Parathyroid adenoma (tissue), 2 donors: ENCODE results near the gene SLC2A6.

Experiments used
- H2AFZ ChIP-seq: fragments of 300-600 bp; sonication (generic); one replicate; pipeline ENCODE4 v1.7.0; 2017; ENCODE audit warnings: antibody characterized with exemption, mild to moderate bottlenecking
- H3K27ac ChIP-seq: fragments of 300-600 bp; sonication (generic); one replicate; pipeline ENCODE4 v1.7.0; 2017
- H3K27me3 ChIP-seq: fragments of 300-600 bp; sonication (generic); one replicate; pipeline ENCODE4 v1.7.0; 2017; ENCODE audit warnings: low read length; ENCODE audit not compliant: control insufficient read depth, insufficient read depth
- H3K36me3 ChIP-seq: fragments of 300-600 bp; sonication (generic); one replicate; pipeline ENCODE4 v1.7.0; 2017; ENCODE audit warnings: low read length; ENCODE audit not compliant: control insufficient read depth, insufficient read depth
- H3K4me1 ChIP-seq: fragments of 300-600 bp; sonication (generic); one replicate; pipeline ENCODE4 v1.7.0; 2017; ENCODE audit warnings: control low read depth
- H3K4me2 ChIP-seq: fragments of 300-600 bp; sonication (generic); one replicate; pipeline ENCODE4 v1.7.0; 2017; ENCODE audit warnings: low read length
- H3K4me3 ChIP-seq: fragments of 300-600 bp; sonication (generic); one replicate; pipeline ENCODE4 v1.7.0; 2017; ENCODE audit warnings: low read depth, low read length
- H3K79me2 ChIP-seq: fragments of 300-600 bp; sonication (generic); one replicate; pipeline ENCODE4 v1.7.0; 2017; ENCODE audit warnings: control low read depth
- H3K9ac ChIP-seq: fragments of 300-600 bp; sonication (generic); one replicate; pipeline ENCODE4 v1.7.0; 2017; ENCODE audit warnings: mild to moderate bottlenecking
- H3K9me3 ChIP-seq: fragments of 300-600 bp; sonication (generic); one replicate; pipeline ENCODE4 v1.7.0; 2017; ENCODE audit warnings: low read length; ENCODE audit not compliant: control insufficient read depth
- TF ChIP-seq, protein P1 (sequence below): fragments of 300-600 bp; sonication (generic); IDR thresholded peaks from one replicate; pipeline ENCODE4 v1.7.0; 2017; ENCODE audit warnings: antibody characterized with exemption, mild to moderate bottlenecking
- donor health status: primary hyperparathyroidism.

Gene SLC2A6

DNA sequence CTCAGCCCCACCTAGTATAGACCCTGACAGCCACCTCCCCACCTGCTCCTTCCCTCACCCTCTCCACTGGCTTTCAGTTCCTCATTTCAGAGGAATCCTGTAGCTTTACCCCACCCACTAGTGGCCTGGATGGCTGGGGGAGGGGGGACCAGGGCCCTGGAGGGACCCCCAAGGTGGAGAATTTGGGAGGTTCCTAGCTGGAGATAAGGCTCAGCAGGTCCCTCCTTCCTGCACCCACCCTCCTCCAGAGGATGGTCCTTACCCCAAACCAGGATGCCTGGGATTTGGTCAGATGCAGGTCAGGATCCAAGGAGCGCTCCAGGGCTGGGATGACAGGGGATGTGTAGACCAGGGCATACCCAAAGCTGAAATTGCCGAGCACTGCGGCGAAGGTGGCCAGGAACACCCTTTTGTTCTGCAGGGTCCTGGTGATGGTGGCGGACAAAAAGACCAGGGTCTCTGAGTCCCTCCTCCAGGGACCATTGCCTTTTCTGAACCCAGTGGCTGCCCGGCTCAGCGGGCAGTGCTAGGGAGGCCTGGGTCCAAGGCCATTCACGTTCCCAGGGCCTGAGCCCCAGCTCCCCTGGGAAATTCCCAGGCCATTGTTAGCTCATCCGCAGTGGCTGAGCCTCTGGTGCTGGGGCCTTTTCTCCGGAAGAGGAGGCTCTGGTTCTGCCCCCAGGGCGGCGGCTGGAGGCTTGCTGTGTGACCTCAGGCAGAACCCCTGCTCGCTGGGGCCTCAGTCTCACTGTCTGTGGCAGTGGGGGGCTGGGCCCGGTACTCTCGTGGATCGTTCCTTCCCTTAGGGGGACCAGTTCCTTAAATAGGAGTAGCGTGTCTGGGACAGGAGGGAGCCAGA, 678 bp downstream of the SLC2A6 start:
- no peaks in the 10 kb centered on the region for H3K4me1 ChIP-seq
- no peak overlapping the region for H3K27ac ChIP-seq
- H3K9me3 ChIP-seq = no peaks in the 10 kb centered on the region
- H3K4me2 ChIP-seq = peak overlapping the region; percentile 70
- no peaks in the 10 kb centered on the region for H3K79me2 ChIP-seq
- peak overlapping the region; percentile 83 for H2AFZ ChIP-seq
- TF ChIP-seq, protein P1, sequence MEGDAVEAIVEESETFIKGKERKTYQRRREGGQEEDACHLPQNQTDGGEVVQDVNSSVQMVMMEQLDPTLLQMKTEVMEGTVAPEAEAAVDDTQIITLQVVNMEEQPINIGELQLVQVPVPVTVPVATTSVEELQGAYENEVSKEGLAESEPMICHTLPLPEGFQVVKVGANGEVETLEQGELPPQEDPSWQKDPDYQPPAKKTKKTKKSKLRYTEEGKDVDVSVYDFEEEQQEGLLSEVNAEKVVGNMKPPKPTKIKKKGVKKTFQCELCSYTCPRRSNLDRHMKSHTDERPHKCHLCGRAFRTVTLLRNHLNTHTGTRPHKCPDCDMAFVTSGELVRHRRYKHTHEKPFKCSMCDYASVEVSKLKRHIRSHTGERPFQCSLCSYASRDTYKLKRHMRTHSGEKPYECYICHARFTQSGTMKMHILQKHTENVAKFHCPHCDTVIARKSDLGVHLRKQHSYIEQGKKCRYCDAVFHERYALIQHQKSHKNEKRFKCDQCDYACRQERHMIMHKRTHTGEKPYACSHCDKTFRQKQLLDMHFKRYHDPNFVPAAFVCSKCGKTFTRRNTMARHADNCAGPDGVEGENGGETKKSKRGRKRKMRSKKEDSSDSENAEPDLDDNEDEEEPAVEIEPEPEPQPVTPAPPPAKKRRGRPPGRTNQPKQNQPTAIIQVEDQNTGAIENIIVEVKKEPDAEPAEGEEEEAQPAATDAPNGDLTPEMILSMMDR = no peak
- H3K36me3 ChIP-seq = no peaks in the 10 kb centered on the region
- no peak overlapping the region for H3K9ac ChIP-seq
- H3K27me3 ChIP-seq = no peaks in the 10 kb centered on the region
- peak overlapping the region; percentile 42 for H3K4me3 ChIP-seq

DNA sequence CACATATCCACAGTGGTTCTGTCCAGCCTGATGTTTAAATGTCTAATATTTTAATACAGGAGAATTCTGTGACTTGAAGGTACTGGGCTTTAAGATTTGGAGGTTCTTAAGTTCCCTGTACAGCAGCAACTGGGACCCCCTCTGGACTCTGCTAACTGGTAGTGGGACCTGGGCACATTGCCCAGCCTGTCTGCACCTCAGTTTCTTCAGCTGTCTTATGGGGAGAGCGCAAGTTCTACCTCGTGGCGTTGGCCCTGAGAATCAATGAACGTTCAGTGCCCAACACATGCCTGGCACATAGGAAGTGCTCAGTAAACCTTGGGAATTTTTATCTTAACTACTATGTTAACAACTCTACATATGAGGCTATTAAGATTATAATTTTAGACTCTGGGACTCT, 1.4 kb downstream of the SLC2A6 start:
- Histone ChIP-seq H3K4me3 (no peak overlapping the region), H3K27me3 (no peaks in the 10 kb centered on the region), H3K4me2 (no peak overlapping the region), H3K9me3 (no peaks in the 10 kb centered on the region), H2AFZ (no peak overlapping the region), H3K4me1 (no peaks in the 10 kb centered on the region), H3K36me3 (no peaks in the 10 kb centered on the region), H3K79me2 (no peaks in the 10 kb centered on the region), H3K27ac (no peak overlapping the region), H3K9ac (no peak overlapping the region)
- TF ChIP-seq, protein P1 = no peak

DNA sequence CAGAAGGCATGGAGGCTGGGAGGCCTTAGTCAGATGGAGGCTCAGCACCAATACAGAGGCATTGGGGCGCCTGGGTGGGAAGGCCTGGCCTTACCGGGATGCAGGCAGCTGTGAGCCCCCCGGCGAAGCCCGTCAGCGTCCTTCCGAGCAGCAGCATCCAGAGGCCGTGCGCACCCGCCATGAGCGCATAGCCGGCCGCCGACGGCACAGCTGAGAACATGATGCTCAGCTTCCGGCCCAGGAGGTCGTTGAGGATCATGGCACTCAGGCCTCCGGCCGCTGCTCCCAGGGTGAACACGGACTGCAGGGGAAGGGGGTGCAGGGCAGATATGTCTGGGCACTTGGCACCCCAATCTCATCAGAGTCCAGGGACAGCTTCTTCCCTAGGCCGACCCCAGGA, 2.0 kb downstream of the SLC2A6 start:
- no peaks in the 10 kb centered on the region for H3K36me3 ChIP-seq
- H3K9me3 ChIP-seq = no peaks in the 10 kb centered on the region
- no peak overlapping the region for H2AFZ ChIP-seq
- TF ChIP-seq, protein P1 = no peak
- H3K4me1 ChIP-seq = no peaks in the 10 kb centered on the region
- no peak overlapping the region for H3K27ac ChIP-seq
- H3K9ac ChIP-seq = no peak overlapping the region
- no peak overlapping the region for H3K4me3 ChIP-seq
- H3K27me3 ChIP-seq = no peaks in the 10 kb centered on the region
- H3K79me2 ChIP-seq = no peaks in the 10 kb centered on the region
- no peak overlapping the region for H3K4me2 ChIP-seq

DNA sequence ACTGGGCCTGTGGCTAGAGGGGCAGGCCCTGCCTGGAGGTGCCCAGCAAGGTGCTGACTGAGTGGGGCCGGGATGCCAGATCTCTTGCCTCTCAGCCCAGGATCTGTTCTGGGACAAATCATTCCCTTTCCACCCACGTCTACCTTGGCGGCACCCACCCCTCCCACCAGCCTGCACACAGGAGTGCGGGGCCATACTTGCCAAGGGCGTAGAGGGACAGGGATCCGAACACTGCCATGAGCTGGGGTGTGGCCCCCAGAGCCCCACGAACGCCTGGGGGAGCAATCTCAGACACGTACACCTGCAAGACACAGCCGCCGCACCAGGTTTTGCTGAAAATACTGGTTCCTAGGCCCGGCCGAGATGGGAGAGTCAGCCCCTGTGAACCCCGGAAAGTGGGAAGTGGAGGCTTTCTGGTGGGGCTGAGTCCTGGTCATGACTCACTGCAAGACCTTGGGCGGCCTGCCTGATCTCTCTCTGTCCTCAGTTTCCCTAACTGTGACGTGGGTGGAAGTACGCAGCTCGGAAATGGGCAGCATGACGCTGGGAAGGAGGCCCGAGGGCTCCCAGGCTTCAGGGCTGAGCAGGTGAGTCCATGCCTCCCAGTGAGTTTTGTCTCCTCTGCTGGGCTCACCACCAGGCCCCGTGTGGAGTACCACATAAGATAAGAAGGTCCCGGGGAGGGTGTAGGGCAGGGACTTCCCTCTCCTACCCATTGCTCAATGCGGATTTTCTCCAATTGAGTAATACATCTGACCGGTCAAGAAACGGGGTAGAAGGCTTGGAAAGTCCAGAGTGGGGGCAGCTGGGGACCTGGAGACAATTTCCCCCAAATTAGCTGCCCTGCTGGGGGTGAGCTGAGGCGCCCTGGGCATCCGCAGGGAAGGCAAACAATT, 2.6 kb downstream of the SLC2A6 start:
- Histone ChIP-seq H2AFZ (no peak overlapping the region), H3K9me3 (no peaks in the 10 kb centered on the region), H3K36me3 (no peaks in the 10 kb centered on the region), H3K27ac (no peak overlapping the region), H3K9ac (no peak overlapping the region), H3K4me1 (peaks cover 6% of the 10 kb centered on the region), H3K27me3 (no peaks in the 10 kb centered on the region), H3K4me3 (no peak overlapping the region), H3K79me2 (no peaks in the 10 kb centered on the region), H3K4me2 (no peak overlapping the region)
- TF ChIP-seq, protein P1 = no peak
